Spleen (tissue), 11 donors: Measurements from ENCODE around the gene COMMD9. TPM values are rescaled to one million over a fixed set of nuclear protein-coding genes. Genes with fewer than 3 reads are reported as not detected.

Experiments
- DNase-seq: peaks from one replicate; pipeline ENCODE4 v3.0.0-alpha.2; 2020
- H3K27ac ChIP-seq, 8 donors: fragments of 200-600 bp; sonication (generic) in 7 of 8; 1 replicate in 4 of 8; 2 replicates in 4 of 8; pipeline versions ENCODE4 v1.5.0 to v1.8.0; 2016 to 2021; ENCODE audit warnings: inconsistent platforms in 4 of 8, mild to moderate bottlenecking in 4 of 8, moderate library complexity in 1 of 8
- H3K27me3 ChIP-seq, 7 donors: fragments of 200-600 bp; sonication (generic) in 6 of 7; replicated peaks in 1 of 7; 1 replicate in 4 of 7; 2 replicates in 3 of 7; pipeline versions ENCODE4 v1.5.0 to v1.8.0; 2016 to 2021; ENCODE audit warnings: inconsistent platforms in 3 of 7, mild to moderate bottlenecking in 1 of 7
- H3K36me3 ChIP-seq, 6 donors: fragments of 200-600 bp; sonication (generic) in 5 of 6; 1 replicate in 4 of 6; 2 replicates in 2 of 6; pipeline versions ENCODE4 v1.5.0 to v1.8.0; 2016 to 2021; ENCODE audit warnings: inconsistent platforms in 2 of 6
- H3K4me1 ChIP-seq, 6 donors: fragments of 200-600 bp; sonication (generic) in 5 of 6; 1 replicate in 3 of 6; 2 replicates in 3 of 6; pipeline versions ENCODE4 v1.5.0 to v1.8.0; 2016 to 2021; ENCODE audit warnings: inconsistent platforms in 3 of 6
- H3K4me3 ChIP-seq, 8 donors: fragments of 200-600 bp; sonication (generic) in 7 of 8; 1 replicate in 4 of 8; 2 replicates in 4 of 8; pipeline versions ENCODE4 v1.5.0 to v1.8.0; 2016 to 2021; ENCODE audit warnings: inconsistent platforms in 4 of 8, mild to moderate bottlenecking in 4 of 8, moderate library complexity in 2 of 8
- H3K9me3 ChIP-seq, 8 donors: fragments of 200-600 bp; sonication (generic) in 7 of 8; 1 replicate in 4 of 8; 2 replicates in 4 of 8; pipeline versions ENCODE4 v1.5.0 to v1.8.0; 2016 to 2021; ENCODE audit warnings: inconsistent platforms in 4 of 8
- CTCF ChIP-seq, 11 experiments: fragments of 200-600 bp in 7 of 11; fragments of 450-650 bp in 4 of 11; sonication (generic) in 4 of 11; IDR thresholded peaks in 8 of 11; conservative IDR thresholded peaks in 3 of 11; 1 replicate in 7 of 11; 2 replicates in 4 of 11; pipeline versions ENCODE4 v1.4.0 to v1.8.0; 2016 to 2021; ENCODE audit warnings: antibody characterized with exemption in 11 of 11, inconsistent platforms in 4 of 11, mild to moderate bottlenecking in 1 of 11
- POLR2A ChIP-seq, 3 donors: fragments of 450-650 bp; IDR thresholded peaks; one replicate each; pipeline ENCODE4 v1.5.1; 2017; ENCODE audit warnings: antibody characterized with exemption in 3 of 3, mild to moderate bottlenecking in 1 of 3
- POLR2AphosphoS5 ChIP-seq, 3 donors: sonication (generic); formaldehyde crosslinking; IDR thresholded peaks; one replicate each; pipeline ENCODE4 v1.5.1; 2017; ENCODE audit warnings: antibody characterized with exemption in 3 of 3
- WGBS, 5 donors: extraction: QIAGEN DNeasy Blood & Tissue Kit in 3 of 5; methylation state at CpG; one replicate each; pipeline versions ENCODE4 v1.1.5 to v1.1.7; 2013 to 2018; 5-methylcytosine and 5-hydroxymethylcytosine counted together
- intact Hi-C: fragments of 100-400 bp; cut with DNase I; formaldehyde crosslinking; loops from one replicate; pipeline ENCODE4 v1.15.0; 2023; ENCODE audit warnings: low total_unique reads
- polyA plus RNA-seq, 3 donors: library from polyadenylated mRNA; stranded (reverse); fragments of 200-250 nt; gene quantifications; one replicate each; pipeline ENCODE4 v1.2.1, GENCODE V29; 2013
- total RNA-seq, 7 donors: library from RNA; depleted of rRNA in 3 of 7; stranded (reverse); fragments of >200 nt in 3 of 7; fragmentation: NEBNext Ultra II Directional in 4 of 7; extraction: Animal tissue kit (Norgen Biotek cat#: 25700) in 4 of 7; gene quantifications; one replicate each; pipeline versions ENCODE4 v1.1.0 to v1.2.1, GENCODE V29; 2016 to 2021
- donor health status: healthy with polysubstance abuse.
- donor health status: DM: no; HTN: no; CAD: no; lungs with moderate emphysema.
- donor health status: DM: no; HTN: no; CAD: no.
- donor health status: Bipolar disorder and iron deficiency.
- donor health status: healthy.
- donor health status: DM: no; HTN: no; CAD: no.
- donor health status: DM: yes; HTN: yes; CAD: no.

The COMMD9 gene
- total and polyA plus RNA-seq, 10 donors = 27.3 to 63.5 (median 50.7) TPM

GRCh38 chr11:36281850-36282249, 7.4 kb downstream of the COMMD9 start:
- Histone ChIP-seq H3K9me3 (peaks cover 0 to 23% (median 14%) of the 10 kb centered on the region in 8 donors), H3K27ac (no peak overlapping the region), H3K4me1 (peaks cover 0 to 53% (median 15%) of the 10 kb centered on the region in 6 donors), H3K4me3 (no peak overlapping the region), H3K27me3 (no peaks in the 10 kb centered on the region), H3K36me3 (peaks cover 0 to 48% (median 30%) of the 10 kb centered on the region in 6 donors)
- DNase-seq = no peak
- intact Hi-C loops = no loop called here
- WGBS, 5 donors = 81 to 99% (median 94%) methylated on average over 4 of the region's 4 CpGs
- TF ChIP-seq POLR2AphosphoS5 (IDR thresholded peaks at IDR 0.05) (no peak), POLR2A (IDR thresholded peaks at IDR 0.05) (no peak), CTCF (IDR thresholded peaks at IDR 0.05 in 8 of 11, conservative IDR thresholded peaks at IDR 0.05 in 3 of 11) (no peak)

- Histone ChIP-seq H3K36me3 (peaks cover 0 to 62% (median 41%) of the 10 kb centered on the region in 6 donors), H3K27ac (no peak overlapping the region), H3K4me3 (no peak overlapping the region), H3K27me3 (no peaks in the 10 kb centered on the region), H3K9me3 (peaks cover 0 to 23% (median 14%) of the 10 kb centered on the region in 8 donors), H3K4me1 (peaks cover 0 to 41% (median 12%) of the 10 kb centered on the region in 6 donors)
- WGBS, 5 donors = 72 to 93% (median 79%) methylated on average over 1 of the region's 1 CpG
- intact Hi-C loops = no loop called here
- TF ChIP-seq POLR2AphosphoS5 (IDR thresholded peaks at IDR 0.05) (no peak), POLR2A (IDR thresholded peaks at IDR 0.05) (no peak), CTCF (IDR thresholded peaks at IDR 0.05 in 8 of 11, conservative IDR thresholded peaks at IDR 0.05 in 3 of 11) (no peak)
- DNase-seq = no peak
Measured at GRCh38 chr11:36280531-36280930, 8.7 kb downstream of the COMMD9 start.

GRCh38 chr11:36278531-36279282, 10.5 kb downstream of the COMMD9 start:
- peaks cover 5 to 80% (median 56%) of the 10 kb centered on the region in 6 donors for H3K36me3 ChIP-seq
- intact Hi-C loops = no loop called here
- no peaks in the 10 kb centered on the region for H3K27me3 ChIP-seq
- no peak overlapping the region for H3K27ac ChIP-seq
- WGBS, 5 donors = 79 to 91% (median 89%) methylated on average over 11 to 13 of the region's 13 CpGs
- no peak for DNase-seq
- TF ChIP-seq POLR2A (IDR thresholded peaks at IDR 0.05) (no peak), POLR2AphosphoS5 (IDR thresholded peaks at IDR 0.05) (no peak), CTCF (IDR thresholded peaks at IDR 0.05 in 8 of 11, conservative IDR thresholded peaks at IDR 0.05 in 3 of 11) (no peak)
- H3K9me3 ChIP-seq = peaks cover 0 to 27% (median 15%) of the 10 kb centered on the region in 8 donors
- peaks cover 0 to 24% (median 3%) of the 10 kb centered on the region in 6 donors for H3K4me1 ChIP-seq
- H3K4me3 ChIP-seq = no peak overlapping the region

- intact Hi-C loops = no loop called here
- Histone ChIP-seq H3K27me3 (no peaks in the 10 kb centered on the region), H3K9me3 (peaks cover 0 to 19% (median 11%) of the 10 kb centered on the region in 8 donors), H3K36me3 (peaks cover 5 to 97% (median 73%) of the 10 kb centered on the region in 6 donors), H3K4me1 (peaks cover 0 to 7% (median 0%) of the 10 kb centered on the region in 6 donors), H3K4me3 (no peak overlapping the region), H3K27ac (no peak overlapping the region)
- DNase-seq = no peak
- TF ChIP-seq POLR2A (IDR thresholded peaks at IDR 0.05) (no peak), CTCF (IDR thresholded peaks at IDR 0.05 in 8 of 11, conservative IDR thresholded peaks at IDR 0.05 in 3 of 11) (no peak), POLR2AphosphoS5 (IDR thresholded peaks at IDR 0.05) (no peak)
- 93 to 100% (median 98%) methylated on average over 7 of the region's 7 CpGs for WGBS, 5 donors
Measured at GRCh38 chr11:36274414-36274813, 14.8 kb downstream of the COMMD9 start.
